ENCODE data around the gene PRKN. TPM values are rescaled to one million over a fixed set of nuclear protein-coding genes. Genes with fewer than 3 reads are reported as not detected.

Gene PRKN
- total and polyA plus RNA-seq, 10 donors = 0.23 to 14.1 (median 7.0) TPM

GRCh38 chr6:161654209-161654608, 1073.4 kb downstream of the PRKN start:
- no peak for DNase-seq
- Histone ChIP-seq H3K36me3 (no peaks in the 10 kb centered on the region), H3K27ac (no peak overlapping the region), H3K4me1 (no peaks in the 10 kb centered on the region), H3K4me3 (no peak overlapping the region), H3K27me3 (replicated peaks in 1 of 7) (no peaks in the 10 kb centered on the region), H3K9me3 (peaks cover 0 to 14% (median 6%) of the 10 kb centered on the region in 8 donors)
- intact Hi-C loops (cut with DNase I; ENCODE audit: low total_unique reads) = no loop called here
- TF ChIP-seq POLR2A (IDR thresholded peaks at IDR 0.05) (no peak), POLR2AphosphoS5 (IDR thresholded peaks at IDR 0.05) (no peak), CTCF (IDR thresholded peaks at IDR 0.05 in 8 of 11, conservative IDR thresholded peaks at IDR 0.05 in 3 of 11) (no peak)
- 73 to 93% (median 83%) methylated on average over 6 of the region's 6 CpGs for WGBS, 5 donors

GRCh38 chr6:161651949-161652348, 1075.6 kb downstream of the PRKN start:
- intact Hi-C loops (cut with DNase I; ENCODE audit: low total_unique reads) = no loop called here
- no peak overlapping the region for H3K27ac ChIP-seq
- WGBS, 5 donors = 78 to 96% (median 93%) methylated on average over 1 of the region's 1 CpG
- peaks cover 0 to 14% (median 6%) of the 10 kb centered on the region in 8 donors for H3K9me3 ChIP-seq
- H3K27me3 ChIP-seq (replicated peaks in 1 of 7) = no peaks in the 10 kb centered on the region
- no peak for DNase-seq
- no peak overlapping the region for H3K4me3 ChIP-seq
- no peak for TF ChIP-seq CTCF (IDR thresholded peaks at IDR 0.05 in 8 of 11, conservative IDR thresholded peaks at IDR 0.05 in 3 of 11)
- TF ChIP-seq POLR2A (IDR thresholded peaks at IDR 0.05) = no peak
- no peak for TF ChIP-seq POLR2AphosphoS5 (IDR thresholded peaks at IDR 0.05)
- no peaks in the 10 kb centered on the region for H3K4me1 ChIP-seq
- no peaks in the 10 kb centered on the region for H3K36me3 ChIP-seq

- DNase-seq = no peak
- H3K4me3 ChIP-seq = no peak overlapping the region
Measured at GRCh38 chr6:161649841-161650240, 1077.7 kb downstream of the PRKN start.

GRCh38 chr6:161649068-161649467, 1078.5 kb downstream of the PRKN start:
- DNase-seq = no peak
- 91 to 97% (median 93%) methylated on average over 2 of the region's 2 CpGs for WGBS, 5 donors
- Histone ChIP-seq H3K4me3 (no peak overlapping the region), H3K27ac (no peak overlapping the region), H3K36me3 (no peaks in the 10 kb centered on the region), H3K27me3 (replicated peaks in 1 of 7) (no peaks in the 10 kb centered on the region), H3K9me3 (peaks cover 0 to 14% (median 6%) of the 10 kb centered on the region in 8 donors), H3K4me1 (no peaks in the 10 kb centered on the region)
- intact Hi-C loops (cut with DNase I; ENCODE audit: low total_unique reads) = no loop called here
- TF ChIP-seq POLR2AphosphoS5 (IDR thresholded peaks at IDR 0.05) (no peak), POLR2A (IDR thresholded peaks at IDR 0.05) (no peak), CTCF (IDR thresholded peaks at IDR 0.05 in 8 of 11, conservative IDR thresholded peaks at IDR 0.05 in 3 of 11) (no peak)

More at GRCh38 chr6:161649841-161650240, 1077.7 kb downstream of the PRKN start:
- no peaks in the 10 kb centered on the region for H3K4me1 ChIP-seq
- no peaks in the 10 kb centered on the region for H3K36me3 ChIP-seq
- no peak overlapping the region for H3K27ac ChIP-seq
- 58 to 75% (median 64%) methylated on average over 4 of the region's 4 CpGs for WGBS, 5 donors
- intact Hi-C loops (cut with DNase I; ENCODE audit: low total_unique reads) = no loop called here
- peaks cover 0 to 14% (median 6%) of the 10 kb centered on the region in 8 donors for H3K9me3 ChIP-seq
- no peaks in the 10 kb centered on the region for H3K27me3 ChIP-seq (replicated peaks in 1 of 7)
- TF ChIP-seq CTCF (IDR thresholded peaks at IDR 0.05 in 8 of 11, conservative IDR thresholded peaks at IDR 0.05 in 3 of 11) = no peak
- no peak for TF ChIP-seq POLR2A (IDR thresholded peaks at IDR 0.05)
- no peak for TF ChIP-seq POLR2AphosphoS5 (IDR thresholded peaks at IDR 0.05)
